NCI-H1436 (cell line): Measurements from ENCODE around the gene MRPL17.
"Not testable (repeated sequence)": the region's sequence is repeated elsewhere in the genome, so short reads cannot be mapped to it uniquely, and the experiment has no call there.

Experiments
- DNase-seq: peaks from one replicate; lab custom pipeline; 2025; lab: John Stamatoyannopoulos, UW

The MRPL17 gene

DNA sequence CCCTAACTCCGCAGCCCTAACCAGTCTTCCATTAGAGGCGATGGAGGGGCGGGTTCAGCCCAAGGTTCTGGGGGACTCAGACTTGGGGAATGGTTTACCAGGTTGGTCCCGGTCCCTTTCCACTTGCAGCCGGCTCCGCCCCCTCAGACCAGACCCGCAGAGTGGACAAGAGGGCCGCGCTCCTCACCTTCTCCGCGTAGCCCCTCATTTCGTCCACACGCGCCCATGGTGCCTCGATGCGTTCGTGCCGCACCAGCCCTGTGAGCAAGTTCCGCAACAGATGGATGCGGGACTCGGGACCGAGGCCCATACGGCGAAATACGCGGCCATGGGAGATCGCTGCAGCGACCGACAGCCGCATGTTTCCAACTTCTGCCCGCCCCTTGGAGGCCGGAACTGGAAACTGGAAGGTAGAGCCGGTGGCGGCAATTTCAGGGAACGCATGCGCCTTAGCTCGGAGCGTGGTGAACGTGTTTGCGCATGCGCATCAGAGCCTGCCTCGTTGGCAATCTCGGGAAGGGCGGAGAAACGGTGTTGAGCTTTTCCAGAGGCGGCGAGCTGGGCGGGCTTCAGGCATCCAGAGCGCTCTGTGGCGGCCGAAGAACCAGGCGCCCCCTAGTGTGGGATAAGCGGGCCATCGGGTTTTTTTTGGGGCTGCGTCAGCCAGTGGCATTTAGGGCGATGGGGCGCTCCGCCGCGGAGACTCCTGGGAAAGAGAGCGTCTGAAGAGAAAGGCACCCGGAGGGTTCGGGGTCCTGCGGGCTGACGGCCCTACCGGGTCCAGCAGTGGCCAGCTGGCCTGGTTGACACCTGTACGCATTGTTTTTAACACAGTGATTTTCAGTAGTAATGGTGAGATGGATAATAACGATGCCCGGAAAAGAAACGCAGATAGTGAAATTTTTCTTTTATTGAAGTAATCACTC, at the start of gene MRPL17:
Gene MRPL17 (minus strand): TSS at position 405 of the 926 bp plus-strand sequence. CDS start 44 bp downstream, at position 361.
- peak; percentile 98 for DNase-seq

DNA sequence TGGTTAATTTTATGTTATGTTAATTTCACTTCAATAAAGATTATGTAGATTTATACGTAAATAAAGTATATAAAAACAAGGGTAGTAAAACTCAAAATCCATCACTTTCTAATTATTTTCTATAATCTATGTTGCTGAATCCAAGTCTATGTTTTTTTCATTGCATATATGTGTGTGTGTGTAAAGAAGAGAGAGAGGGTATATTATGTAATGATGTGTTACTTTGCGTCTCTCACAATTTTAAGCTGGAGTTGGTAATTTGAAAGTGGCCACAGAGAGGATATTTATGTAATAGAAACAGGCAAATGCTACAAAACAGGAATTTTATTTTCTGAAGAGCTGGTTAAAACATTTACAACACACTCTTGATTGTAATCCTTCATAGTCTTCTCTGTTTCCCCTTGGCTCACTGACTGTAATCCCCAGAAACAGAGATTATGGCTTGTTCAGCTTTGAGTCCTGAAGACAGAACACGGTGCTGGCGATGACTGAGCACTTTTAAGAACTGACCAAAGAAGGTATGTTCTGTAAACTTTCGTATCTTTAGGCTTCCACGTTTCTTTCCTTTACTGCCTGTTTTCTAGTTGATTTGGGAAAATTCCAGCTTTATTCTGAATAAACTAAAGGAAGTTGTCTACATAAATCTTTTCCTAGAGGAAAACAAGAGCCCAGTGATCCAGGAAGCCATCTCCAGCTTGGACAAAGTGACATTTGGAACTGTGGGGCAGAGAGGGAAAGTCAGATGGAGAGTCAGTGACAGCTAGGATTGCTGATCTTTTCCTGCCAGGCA, 45.0 kb upstream of the MRPL17 start:
- no peak for DNase-seq

DNA sequence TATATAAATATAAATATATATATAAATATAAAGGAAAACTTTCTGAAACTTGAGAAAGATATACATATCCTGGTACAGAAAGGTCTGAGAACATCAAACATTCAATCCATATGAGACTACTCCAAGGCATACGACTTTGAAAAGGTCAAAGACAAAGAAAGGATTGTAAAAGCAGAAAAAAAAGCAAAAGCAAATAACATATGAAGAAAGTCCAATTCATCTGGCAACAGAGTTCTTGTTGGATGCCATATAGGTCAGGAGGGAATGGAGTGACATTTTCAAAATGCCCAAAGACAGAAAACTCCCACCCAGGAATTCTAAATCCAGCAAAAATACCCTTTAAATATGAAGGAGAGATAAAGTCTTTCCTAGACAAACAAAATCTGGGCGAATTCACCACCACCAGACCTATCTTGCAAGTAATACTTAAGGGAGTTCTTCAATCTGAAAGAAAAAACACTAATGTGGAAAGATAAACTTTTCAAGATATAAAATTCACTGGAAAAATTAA, 42.3 kb upstream of the MRPL17 start:
- no peak for DNase-seq

DNA sequence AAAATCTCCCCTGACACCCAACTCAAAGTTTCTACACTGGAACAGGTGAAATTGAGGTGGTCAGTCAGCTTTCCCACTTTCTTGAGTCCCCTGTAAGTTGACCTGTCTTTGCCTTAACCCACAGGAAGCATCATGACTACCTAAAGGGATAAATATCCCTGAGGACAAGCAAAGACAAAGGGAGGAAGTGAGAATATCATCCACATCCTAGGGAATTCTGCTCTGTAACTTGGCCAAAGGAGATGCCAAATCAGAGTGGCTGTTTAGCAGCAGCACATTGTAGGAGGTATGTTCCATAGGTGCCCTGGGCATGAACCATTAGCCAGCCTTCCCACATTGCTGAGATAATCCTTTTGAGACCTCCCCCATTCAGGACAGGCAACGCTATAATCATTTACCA, 40.9 kb upstream of the MRPL17 start:
- no peak for DNase-seq

DNA sequence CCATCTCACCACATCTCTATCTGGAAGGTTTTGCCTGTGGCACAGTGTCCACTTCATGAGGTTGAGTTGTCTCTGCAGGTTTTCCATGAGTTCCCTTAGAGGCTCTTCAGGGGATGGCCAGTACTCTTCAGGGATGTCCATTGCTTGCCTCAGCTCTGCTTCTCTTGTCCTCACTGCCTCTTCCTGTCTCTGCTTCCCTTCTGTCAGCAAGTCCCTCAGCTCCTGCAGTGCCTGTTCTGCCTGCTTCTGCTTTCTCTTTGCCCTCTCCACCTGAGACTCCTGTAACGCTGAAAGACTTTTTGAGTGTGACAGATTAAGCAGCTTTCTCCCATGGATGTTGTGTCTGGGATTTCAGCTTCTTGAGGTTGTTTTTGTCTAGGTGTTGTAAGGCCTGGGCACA, 38.2 kb upstream of the MRPL17 start:
- no peak for DNase-seq

DNA sequence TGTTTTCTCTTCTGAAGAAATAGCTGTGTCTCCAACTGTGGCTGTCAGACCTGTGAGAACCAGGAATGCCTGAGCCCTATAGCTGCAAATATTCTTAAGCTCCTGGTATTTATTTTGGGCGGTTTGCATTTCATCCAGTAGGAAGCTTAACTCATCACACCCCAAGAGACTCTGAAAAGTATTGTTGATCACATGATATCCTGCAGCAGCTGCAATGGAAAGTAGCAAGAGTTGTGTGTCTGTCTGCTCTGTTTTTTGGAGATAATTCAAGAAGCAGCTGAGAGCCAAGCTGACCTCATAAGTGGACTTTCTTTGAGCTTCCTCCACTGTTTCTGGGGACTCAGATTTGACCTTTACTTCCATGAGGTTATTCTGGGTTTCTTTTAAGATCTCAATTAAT, 36.4 kb upstream of the MRPL17 start:
- no peak for DNase-seq

DNA sequence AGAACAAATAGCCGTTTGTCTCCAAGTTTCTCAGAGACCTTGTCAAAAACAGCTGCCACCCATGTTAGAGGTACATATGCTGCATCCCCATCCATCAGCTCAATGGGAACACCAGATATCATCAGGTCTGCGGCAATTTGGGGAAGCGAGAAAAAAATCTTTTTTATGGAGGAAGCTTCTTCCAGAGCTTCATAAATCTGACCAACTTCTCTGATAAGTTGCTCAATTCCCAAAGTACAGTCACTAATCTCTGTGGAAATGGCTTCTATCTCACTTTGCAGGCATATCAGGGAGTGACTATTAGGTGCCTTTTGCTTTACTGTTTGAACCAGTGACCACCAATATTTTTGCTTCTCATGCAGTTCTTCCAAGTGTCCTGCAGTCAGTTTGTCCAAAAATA, 34.3 kb upstream of the MRPL17 start:
- DNase-seq = no peak

DNA sequence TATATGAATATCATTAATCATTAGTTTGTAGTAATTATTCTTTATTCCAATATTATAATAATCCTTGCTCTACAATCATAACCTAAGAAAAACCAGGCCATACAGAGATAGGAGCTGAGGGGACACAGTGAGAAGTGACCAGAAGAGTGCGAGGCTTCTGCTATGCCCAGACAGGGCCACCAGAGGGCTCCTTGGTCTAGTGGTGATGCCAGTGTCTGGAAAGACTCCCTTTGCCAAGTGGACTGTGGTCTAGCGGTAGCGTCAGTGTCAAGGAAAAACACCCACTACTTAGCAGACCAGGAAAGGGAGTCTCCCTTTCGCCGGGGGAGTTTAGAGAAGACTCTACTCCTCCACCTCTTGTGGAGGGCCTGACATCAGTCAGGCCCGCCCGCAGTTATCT, 28.4 kb upstream of the MRPL17 start:
- DNase-seq = not testable (repeated sequence)

DNA sequence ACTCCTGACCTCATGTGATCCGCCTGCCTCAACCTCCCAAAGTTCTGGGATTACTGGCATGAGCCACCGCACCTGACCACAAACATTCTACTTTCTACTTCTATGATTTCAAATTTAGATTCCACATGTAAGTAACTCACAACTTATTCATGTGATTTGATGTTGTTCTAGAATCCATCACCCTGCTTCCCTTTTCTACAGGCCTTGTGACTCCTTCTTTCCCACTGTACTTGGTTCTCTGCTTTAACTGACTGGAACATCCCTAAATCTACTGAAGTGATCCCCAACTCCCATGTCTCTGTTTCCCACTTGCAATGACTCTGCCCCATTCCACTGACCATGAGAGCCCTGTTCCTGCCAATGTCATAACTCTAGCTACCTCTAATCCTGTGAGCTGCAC, 25.7 kb upstream of the MRPL17 start:
- DNase-seq = no peak

DNA sequence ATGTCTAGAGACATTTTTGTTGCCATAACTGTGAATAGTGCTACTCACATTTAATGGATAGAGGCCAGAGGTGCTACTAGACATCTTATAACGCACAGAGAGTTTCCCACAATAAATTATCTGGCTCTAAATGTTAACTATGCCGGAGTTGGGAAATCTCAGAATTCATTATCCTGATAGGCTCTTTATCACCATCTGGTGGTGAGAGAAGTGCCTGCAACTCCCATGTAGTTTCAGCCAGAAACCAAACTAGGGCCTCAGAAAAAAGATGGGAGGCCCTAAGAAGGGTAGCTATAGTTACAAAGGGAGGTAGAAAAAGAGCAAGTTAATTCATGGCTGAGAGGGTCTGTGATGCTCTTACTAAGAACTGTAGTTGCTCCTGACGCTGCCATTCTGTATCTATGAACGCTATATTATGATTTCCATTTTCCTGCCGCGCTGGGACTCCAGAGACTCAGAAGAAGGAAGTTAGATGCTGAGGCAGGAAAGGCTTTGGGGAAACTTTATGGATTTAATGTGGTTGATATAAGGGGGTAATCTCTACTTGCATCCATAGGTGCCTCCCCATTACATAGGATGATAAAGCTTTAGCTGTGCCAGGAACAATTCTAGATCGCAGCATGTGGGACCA, 22.9 kb upstream of the MRPL17 start:
- peak; percentile 40 for DNase-seq

DNA sequence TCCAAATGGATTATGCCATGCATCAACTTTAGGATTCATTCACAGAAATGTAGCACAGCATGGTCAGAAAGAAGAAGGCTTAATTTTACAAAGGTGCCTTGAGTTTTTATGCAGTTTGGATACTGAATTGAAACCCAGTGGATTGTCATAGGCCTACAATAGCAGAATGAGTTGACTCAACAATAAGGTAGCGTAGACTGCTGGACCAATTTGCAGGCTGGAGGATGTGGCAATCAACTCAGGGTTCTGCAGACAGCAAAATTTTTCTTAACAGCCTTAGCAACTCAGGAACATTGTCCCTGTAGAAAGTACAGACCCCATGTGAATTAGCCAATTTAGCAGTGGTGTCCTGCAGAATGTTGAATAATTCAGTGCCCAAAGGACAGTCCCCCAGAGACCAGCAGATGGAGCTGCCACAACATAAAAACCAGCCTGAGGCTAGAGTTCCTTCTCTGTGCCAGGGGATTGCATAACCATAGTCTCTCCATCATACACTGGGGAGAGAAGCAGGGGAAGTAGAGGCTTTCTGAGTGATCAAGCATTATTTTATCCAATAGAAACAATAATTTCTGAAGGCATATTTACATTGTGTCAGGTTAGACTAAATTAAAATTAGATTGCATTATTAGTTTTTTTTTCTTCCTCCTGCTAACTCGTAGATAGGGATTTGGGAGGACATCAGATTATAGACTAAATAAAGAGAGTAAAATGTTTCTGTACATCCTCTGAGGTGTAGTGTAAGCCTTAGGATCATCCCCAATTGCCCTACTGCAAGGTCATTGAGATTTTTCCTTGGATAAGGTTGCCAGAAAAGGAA, 20.3 kb upstream of the MRPL17 start:
- no peak for DNase-seq

DNA sequence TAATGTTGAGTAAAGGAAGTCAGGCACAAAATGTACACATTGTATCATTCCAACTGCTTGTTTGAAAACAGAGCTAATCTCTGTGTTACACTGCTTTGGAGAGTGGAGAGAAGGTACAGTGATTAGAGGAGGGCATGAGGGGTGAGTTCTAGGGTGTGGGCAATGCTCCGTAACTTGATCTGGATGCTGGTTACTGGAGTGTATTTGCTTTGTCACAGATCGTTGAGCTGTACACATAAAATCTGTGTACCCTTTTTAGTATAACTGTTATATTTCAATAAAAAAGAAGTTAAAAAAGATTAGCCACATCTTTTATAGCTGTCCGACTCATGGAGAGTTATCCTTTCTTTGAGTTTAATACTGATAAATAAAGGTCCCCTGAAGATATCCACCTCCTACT, 18.8 kb upstream of the MRPL17 start:
- not testable (repeated sequence) for DNase-seq

DNA sequence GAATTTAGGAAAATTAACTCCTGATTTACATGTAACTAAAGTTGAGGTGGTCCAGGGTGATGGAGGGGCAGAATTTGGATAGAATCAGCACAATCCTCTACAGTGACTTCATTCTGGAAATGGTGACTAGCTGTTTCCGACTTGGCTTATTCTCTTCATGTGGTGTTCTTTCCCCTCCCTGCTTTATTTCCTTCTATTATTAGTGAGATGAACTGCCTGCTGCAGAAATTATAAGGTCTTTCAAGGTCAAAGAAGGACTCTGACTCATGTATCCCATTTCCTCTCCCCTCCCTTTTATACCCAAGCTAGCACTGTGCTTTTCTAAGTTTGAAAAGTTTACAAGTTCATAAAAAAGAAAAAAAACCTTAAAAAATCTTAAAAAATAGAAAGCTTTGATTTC, 12.2 kb upstream of the MRPL17 start:
- DNase-seq = no peak

DNA sequence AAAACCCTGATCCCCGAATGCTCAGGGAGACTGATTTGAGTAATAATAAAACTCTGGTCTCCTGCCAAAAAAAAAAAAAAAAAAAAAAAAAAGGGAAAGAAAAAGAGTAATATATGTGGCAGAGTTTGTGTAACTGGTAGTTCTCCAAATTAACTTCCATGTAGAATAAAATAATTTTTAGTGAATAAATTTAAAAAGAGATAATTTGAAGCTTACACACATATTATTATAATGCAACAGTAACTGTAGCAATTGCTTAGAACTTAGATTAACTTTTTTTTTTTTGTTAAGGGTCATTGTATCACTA, 11.0 kb upstream of the MRPL17 start:
- no peak for DNase-seq

DNA sequence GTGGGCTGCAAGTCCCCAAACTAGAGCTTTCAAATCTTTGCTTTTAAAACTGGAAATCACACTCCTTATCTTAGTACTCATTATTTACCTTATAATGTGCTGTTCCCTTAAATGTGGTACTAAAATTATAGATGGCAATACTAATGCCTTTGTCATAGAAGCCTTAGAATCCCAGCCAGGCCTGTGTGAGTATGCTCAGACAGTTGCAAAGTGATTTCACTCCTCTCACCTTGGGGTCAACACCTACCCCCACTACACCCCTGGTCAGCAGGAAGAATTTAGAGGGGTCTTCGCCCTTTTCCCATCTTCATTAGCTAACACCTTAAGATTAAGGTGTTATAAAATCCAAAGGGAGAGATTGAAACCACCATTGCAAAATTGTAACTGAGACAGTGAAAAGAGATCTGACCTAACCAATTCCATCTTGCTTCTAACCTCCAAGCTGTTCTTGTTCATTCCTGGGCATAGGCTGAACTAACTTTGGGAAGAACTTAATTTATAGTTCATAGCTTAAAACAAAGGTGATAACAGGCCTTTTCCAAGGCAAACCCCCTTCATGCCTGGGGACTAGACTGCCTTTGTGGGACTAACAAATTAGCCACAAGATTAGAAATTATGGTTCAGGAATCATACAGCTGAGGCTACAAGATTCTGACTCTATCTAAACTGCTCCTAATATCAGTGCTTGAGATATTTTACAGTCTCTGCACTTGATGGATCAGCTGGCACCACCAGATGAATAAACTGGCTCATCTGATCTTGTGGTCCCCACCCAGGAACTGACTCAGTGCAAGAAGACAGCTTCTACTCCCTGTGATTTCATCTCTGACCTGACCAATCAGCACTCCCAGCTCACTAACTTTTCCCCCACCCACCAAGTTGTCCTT, 10.4 kb upstream of the MRPL17 start:
- DNase-seq = no peak

DNA sequence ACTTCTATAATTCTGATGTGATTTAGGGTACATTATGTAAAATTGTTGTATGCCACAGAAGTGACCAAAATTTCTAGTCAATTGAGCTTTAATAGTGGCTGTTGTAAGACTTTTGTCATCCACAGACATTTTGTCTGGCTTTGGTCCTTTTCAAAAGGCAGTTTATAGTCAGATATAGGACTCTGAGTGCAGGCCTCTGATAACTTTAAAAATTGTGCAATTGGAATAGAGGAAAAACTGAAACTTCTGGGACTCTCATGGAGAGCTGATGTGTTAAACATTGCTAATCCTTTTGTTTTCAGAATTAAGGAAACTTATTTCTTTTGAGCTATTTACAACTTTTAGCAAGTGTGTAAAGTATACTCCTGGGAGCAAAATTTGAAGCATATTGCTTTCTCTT, 9.0 kb upstream of the MRPL17 start:
- DNase-seq = no peak

DNA sequence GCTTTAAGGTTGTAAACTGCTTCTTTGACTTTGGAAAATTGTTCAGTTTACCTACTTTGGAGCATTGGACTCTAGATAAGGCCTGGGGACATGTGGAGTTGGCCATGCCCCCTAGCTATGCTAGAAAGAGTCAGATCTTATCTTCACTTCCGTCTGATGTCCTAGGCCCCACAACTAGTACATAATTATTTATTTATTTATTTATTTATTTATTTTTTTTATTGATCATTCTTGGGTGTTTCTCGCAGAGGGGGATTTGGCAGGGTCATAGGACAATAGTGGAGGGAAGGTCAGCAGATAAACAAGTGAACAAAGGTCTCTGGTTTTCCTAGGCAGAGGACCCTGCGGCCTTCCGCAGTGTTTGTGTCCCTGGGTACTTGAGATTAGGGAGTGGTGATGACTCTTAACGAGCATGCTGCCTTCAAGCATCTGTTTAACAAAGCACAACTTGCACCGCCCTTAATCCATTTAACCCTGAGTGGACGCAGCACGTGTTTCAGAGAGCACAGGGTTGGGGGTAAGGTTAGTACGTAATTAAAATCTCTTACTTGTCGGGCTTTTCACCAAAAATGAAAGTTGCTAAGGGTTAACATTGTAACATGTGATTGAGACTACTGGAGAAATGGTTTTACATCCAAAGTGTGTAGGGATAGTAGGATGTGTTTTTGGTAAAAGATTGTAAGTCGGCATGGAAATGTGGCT, 7.4 kb upstream of the MRPL17 start:
- not testable (repeated sequence) for DNase-seq

DNA sequence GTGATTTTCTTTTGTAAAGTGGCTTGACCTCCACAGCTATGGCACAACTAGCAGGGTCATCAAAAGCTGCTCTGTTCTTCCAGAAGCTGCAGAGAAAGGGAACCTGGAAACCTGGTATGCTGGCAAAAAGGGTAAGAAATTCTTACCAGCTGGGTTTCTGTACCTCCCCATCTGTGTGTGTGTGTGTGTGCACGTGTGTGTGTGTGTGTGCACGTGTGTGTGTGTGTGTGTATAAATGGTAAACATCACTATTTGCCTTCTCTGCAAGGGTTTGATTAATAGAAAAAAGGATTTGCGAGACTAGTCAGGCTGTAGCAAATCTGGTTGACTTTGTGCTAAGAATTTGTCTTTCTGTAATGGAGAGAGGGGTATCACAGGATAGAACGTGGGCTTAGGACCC, 4.7 kb upstream of the MRPL17 start:
- DNase-seq = no peak

DNA sequence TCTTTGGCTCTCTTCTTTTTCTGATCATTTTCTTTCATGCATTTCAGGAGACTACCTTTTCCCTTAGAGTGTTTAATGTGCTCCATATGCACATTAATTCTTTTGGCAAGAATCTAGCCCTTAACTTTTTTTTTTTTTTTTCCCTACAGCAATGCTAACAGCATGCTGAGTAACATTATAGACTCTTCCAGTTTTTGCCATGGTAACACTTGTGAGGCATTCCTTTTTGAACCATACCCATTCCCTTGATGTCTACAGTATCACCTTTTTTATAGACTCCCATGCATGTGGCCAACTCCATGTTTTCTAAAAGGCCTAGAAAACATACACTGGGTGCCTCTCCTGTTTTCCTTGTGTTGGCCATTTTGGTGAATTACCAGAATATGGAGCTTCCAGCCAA, 2.9 kb upstream of the MRPL17 start:
- DNase-seq = no peak

DNA sequence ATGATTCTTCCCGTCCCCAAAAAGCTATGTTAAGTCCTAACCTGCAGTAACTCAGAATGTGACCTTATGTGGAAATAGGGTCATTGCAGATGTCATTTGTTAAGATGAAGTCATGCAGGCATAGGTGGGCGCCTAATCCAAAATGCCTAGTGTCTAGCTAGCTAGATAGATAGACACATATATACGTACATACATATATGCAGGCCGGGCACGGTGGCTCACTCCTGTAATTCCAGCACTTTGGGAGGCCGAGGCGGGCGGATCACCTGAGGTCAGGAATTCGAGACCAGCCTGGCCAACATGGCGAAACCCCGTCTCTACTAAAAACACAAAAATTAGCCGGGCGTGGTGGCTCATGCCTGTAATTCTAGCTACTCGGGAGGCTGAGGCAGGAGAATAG, 928 bp upstream of the MRPL17 start:
- not testable (repeated sequence) for DNase-seq
